H1 (cell line): ENCODE results near the gene CGNL1.

Experiments used
- BCL11A ChIP-seq, 2 experiments: IDR thresholded peaks; one replicate each; pipeline ENCODE4 v1.6.1; 2011; ENCODE audit warnings: low read depth in 2 of 2, low read length in 2 of 2, mild to moderate bottlenecking in 2 of 2
- CREB1 ChIP-seq: IDR thresholded peaks from 2 replicates; pipeline ENCODE4 v1.6.1; 2012; ENCODE audit warnings: inconsistent platforms
- EP300 ChIP-seq, 2 experiments: IDR thresholded peaks; 1 replicate in 1 of 2; 2 replicates in 1 of 2; pipeline ENCODE4 v1.6.1; 2011 to 2012; ENCODE audit warnings: low read depth in 2 of 2, low read length in 2 of 2, mild to moderate bottlenecking in 2 of 2, borderline replicate concordance in 1 of 2, inconsistent platforms in 1 of 2, moderate library complexity in 1 of 2
- EZH2 ChIP-seq: fragments of 200-600 bp; sonication (generic); IDR thresholded peaks from 2 replicates; pipeline ENCODE4 v1.7.1; 2012; ENCODE audit warnings: low read depth, mild to moderate bottlenecking, moderate library complexity, low read length, inconsistent platforms; ENCODE audit not compliant: severe bottlenecking
- JUND ChIP-seq: IDR thresholded peaks from 2 replicates; pipeline ENCODE4 v1.6.1; 2011; ENCODE audit warnings: mild to moderate bottlenecking, improper control_type of control experiment, low read length
- KDM1A ChIP-seq: fragments of 200-600, 300-600 bp; sonication (generic); IDR thresholded peaks from 2 replicates; pipeline ENCODE4 v1.7.1; 2016; ENCODE audit warnings: mild to moderate bottlenecking, low read length, borderline replicate concordance
- MAFK ChIP-seq: IDR thresholded peaks from 2 replicates; pipeline ENCODE4 v1.6.1; 2012; ENCODE audit warnings: low read depth, mild to moderate bottlenecking, improper control_type of control experiment, low read length
- NRF1 ChIP-seq: IDR thresholded peaks from 2 replicates; pipeline ENCODE4 v1.6.1; 2011; ENCODE audit warnings: mild to moderate bottlenecking, low read depth, low read length, improper control_type of control experiment
- POLR2AphosphoS5 ChIP-seq: IDR thresholded peaks from 2 replicates; pipeline ENCODE4 v1.6.1; 2011; ENCODE audit warnings: low read depth, low read length
- SIRT6 ChIP-seq: IDR thresholded peaks from one replicate; pipeline ENCODE4 v1.7.1; 2012; ENCODE audit warnings: low read length, inconsistent platforms
- YY1 ChIP-seq: IDR thresholded peaks from 2 replicates; pipeline ENCODE4 v1.6.1; 2011; ENCODE audit warnings: low read depth, mild to moderate bottlenecking, low read length
- ZNF274 ChIP-seq: IDR thresholded peaks from 2 replicates; pipeline ENCODE4 v1.7.0; 2012; ENCODE audit warnings: low read length, borderline replicate concordance; ENCODE audit errors: extremely low read depth
- TF ChIP-seq, protein P1 (sequence below), 3 experiments: IDR thresholded peaks; 1 replicate in 2 of 3; 2 replicates in 1 of 3; pipeline versions ENCODE4 v1.5.1 to v1.6.1; 2011; ENCODE audit warnings: low read length in 3 of 3, mild to moderate bottlenecking in 3 of 3, inconsistent platforms in 2 of 3, low read depth in 1 of 3, moderate library complexity in 1 of 3; ENCODE audit not compliant: insufficient read depth in 1 of 3; ENCODE audit errors: control extremely low read depth in 1 of 3

DNA sequence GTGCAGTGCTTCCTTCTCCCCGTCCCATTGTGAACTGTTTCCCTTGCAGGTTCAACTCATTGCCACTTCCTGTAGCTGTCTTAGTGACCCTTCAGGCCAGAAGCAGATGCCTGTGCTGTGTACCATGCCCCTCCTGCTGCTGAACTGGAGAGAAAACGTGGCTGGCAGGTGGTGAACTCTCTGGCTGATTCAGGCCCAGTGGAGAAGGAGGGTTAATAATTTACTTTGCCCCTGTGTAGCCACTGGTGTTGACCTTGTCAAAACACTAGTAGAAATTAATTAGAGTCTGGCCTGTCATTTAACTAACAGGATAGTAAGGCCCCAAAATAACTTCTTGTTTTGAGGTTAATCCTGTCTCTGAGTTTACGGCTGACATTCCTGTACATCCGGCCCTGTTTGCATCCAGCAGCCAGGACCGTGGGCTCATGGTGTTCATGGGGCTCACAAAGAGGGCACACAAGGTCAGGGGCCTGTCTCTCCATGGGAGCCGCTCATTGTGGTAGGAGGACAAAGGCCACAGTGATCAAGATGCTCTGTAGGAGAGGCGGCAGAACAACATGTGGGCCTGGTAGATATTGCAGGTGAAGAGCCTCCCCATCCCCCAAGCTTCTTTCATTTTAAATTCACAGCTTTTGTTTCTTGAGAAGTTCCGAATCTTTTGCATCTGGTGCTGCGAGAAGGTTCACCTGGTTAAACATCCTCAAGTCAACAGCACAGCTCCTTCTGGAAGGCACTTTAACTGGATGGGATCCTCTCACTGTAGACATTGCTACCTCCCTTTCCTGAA lies 101.6 kb downstream of the CGNL1 start:
- TF ChIP-seq POLR2AphosphoS5 = no peak
- TF ChIP-seq CREB1 = no peak
- no peak for TF ChIP-seq BCL11A (IDR thresholded peaks at IDR 0.05; ENCODE audit: low read depth in 2 of 2, low read length in 2 of 2)
- no peak for TF ChIP-seq JUND
- TF ChIP-seq, protein P1, sequence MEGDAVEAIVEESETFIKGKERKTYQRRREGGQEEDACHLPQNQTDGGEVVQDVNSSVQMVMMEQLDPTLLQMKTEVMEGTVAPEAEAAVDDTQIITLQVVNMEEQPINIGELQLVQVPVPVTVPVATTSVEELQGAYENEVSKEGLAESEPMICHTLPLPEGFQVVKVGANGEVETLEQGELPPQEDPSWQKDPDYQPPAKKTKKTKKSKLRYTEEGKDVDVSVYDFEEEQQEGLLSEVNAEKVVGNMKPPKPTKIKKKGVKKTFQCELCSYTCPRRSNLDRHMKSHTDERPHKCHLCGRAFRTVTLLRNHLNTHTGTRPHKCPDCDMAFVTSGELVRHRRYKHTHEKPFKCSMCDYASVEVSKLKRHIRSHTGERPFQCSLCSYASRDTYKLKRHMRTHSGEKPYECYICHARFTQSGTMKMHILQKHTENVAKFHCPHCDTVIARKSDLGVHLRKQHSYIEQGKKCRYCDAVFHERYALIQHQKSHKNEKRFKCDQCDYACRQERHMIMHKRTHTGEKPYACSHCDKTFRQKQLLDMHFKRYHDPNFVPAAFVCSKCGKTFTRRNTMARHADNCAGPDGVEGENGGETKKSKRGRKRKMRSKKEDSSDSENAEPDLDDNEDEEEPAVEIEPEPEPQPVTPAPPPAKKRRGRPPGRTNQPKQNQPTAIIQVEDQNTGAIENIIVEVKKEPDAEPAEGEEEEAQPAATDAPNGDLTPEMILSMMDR (IDR thresholded peaks at IDR 0.05; ENCODE audit: control extremely low read depth in 1 of 3, insufficient read depth in 1 of 3, low read depth in 1 of 3, low read length in 3 of 3) = no peak
- TF ChIP-seq MAFK = no peak
- no peak for TF ChIP-seq EZH2
- TF ChIP-seq EP300 (IDR thresholded peaks at IDR 0.05; ENCODE audit: borderline replicate concordance in 1 of 2, low read depth in 2 of 2, low read length in 2 of 2) = no peak; a peak in 1 of 3 replicates
- TF ChIP-seq KDM1A = no peak
- TF ChIP-seq YY1 = no peak
- no peak for TF ChIP-seq NRF1
- TF ChIP-seq ZNF274 = no peak
- no peak for TF ChIP-seq SIRT6
